Liver (tissue), 9 donors: Measurements from ENCODE around the gene GXYLT1. TPM values are rescaled to one million over a fixed set of nuclear protein-coding genes. Genes with fewer than 3 reads are reported as not detected.

Experiments used
- DNase-seq: peaks from one replicate; pipeline ENCODE4 v3.0.0-alpha.2; 2017; ENCODE audit warnings: low spot score
- H3K27ac ChIP-seq, 2 donors: one replicate each; pipeline ENCODE4 v1.7.0; 2013; ENCODE audit warnings: inconsistent platforms in 2 of 2, low read length in 2 of 2, control low read depth in 1 of 2, low read depth in 1 of 2, mild to moderate bottlenecking in 1 of 2
- H3K27me3 ChIP-seq, 4 donors: one replicate each; pipeline versions ENCODE4 v1.6.1 to v1.7.0; 2013; ENCODE audit warnings: low read length in 3 of 4, inconsistent platforms in 1 of 4, mild to moderate bottlenecking in 1 of 4, moderate library complexity in 1 of 4; ENCODE audit not compliant: control insufficient read depth in 4 of 4, insufficient read depth in 4 of 4
- H3K36me3 ChIP-seq, 4 donors: one replicate each; pipeline versions ENCODE4 v1.6.1 to v1.7.0; 2013; ENCODE audit warnings: low read length in 3 of 4, mild to moderate bottlenecking in 3 of 4, low read depth in 1 of 4, moderate library complexity in 1 of 4; ENCODE audit not compliant: control insufficient read depth in 4 of 4, insufficient read depth in 3 of 4
- H3K4me1 ChIP-seq, 4 donors: one replicate each; pipeline versions ENCODE4 v1.6.1 to v1.7.0; 2013; ENCODE audit warnings: low read length in 3 of 4, mild to moderate bottlenecking in 3 of 4, moderate library complexity in 1 of 4; ENCODE audit not compliant: control insufficient read depth in 4 of 4, insufficient read depth in 4 of 4
- H3K4me3 ChIP-seq, 3 donors: one replicate each; pipeline versions ENCODE4 v1.6.1 to v1.7.0; 2013; ENCODE audit warnings: low read length in 3 of 3, control low read depth in 1 of 3, low read depth in 1 of 3, mild to moderate bottlenecking in 1 of 3
- H3K9ac ChIP-seq, 2 donors: one replicate each; pipeline ENCODE4 v1.7.0; 2013; ENCODE audit warnings: low read length in 2 of 2, mild to moderate bottlenecking in 2 of 2, moderate library complexity in 2 of 2, control low read depth in 1 of 2, low read depth in 1 of 2
- H3K9me3 ChIP-seq, 4 donors: one replicate each; pipeline versions ENCODE4 v1.6.1 to v1.7.0; 2013; ENCODE audit warnings: low read length in 3 of 4; ENCODE audit not compliant: control insufficient read depth in 4 of 4
- EGR1 ChIP-seq, 2 donors: IDR thresholded peaks; 2 replicates each; pipeline ENCODE4 v1.6.1; 2016 to 2018; ENCODE audit warnings: antibody characterized with exemption in 2 of 2, low read depth in 2 of 2
- FOXA1 ChIP-seq: IDR thresholded peaks from 2 replicates; pipeline ENCODE4 v1.6.1; 2016; ENCODE audit warnings: antibody characterized with exemption
- FOXA2 ChIP-seq: IDR thresholded peaks from 2 replicates; pipeline ENCODE4 v1.6.1; 2016; ENCODE audit warnings: antibody characterized with exemption
- GABPA ChIP-seq, 2 donors: IDR thresholded peaks in 1 of 2; conservative IDR thresholded peaks in 1 of 2; 2 replicates each; pipeline ENCODE4 v1.6.1; 2016; ENCODE audit warnings: antibody characterized with exemption in 2 of 2, mild to moderate bottlenecking in 1 of 2, moderate library complexity in 1 of 2
- HNF4A ChIP-seq, 2 donors: conservative IDR thresholded peaks; 2 replicates each; pipeline ENCODE4 v1.6.1; 2016; ENCODE audit warnings: antibody characterized with exemption in 2 of 2, mild to moderate bottlenecking in 2 of 2
- HNF4G ChIP-seq: IDR thresholded peaks from 2 replicates; pipeline ENCODE4 v1.6.1; 2016; ENCODE audit warnings: antibody characterized with exemption
- JUND ChIP-seq, 2 donors: IDR thresholded peaks; 2 replicates each; pipeline ENCODE4 v1.6.1; 2016; ENCODE audit warnings: antibody characterized with exemption in 2 of 2
- NR2F2 ChIP-seq: IDR thresholded peaks from 2 replicates; pipeline ENCODE4 v1.6.1; 2016; ENCODE audit warnings: antibody characterized with exemption
- RAD21 ChIP-seq, 2 donors: IDR thresholded peaks; 2 replicates each; pipeline ENCODE4 v1.6.1; 2016; ENCODE audit warnings: antibody characterized with exemption in 2 of 2, mild to moderate bottlenecking in 2 of 2
- RXRA ChIP-seq, 2 donors: IDR thresholded peaks; 2 replicates each; pipeline ENCODE4 v1.6.1; 2017 to 2018; ENCODE audit warnings: antibody characterized with exemption in 2 of 2, mild to moderate bottlenecking in 1 of 2
- SP1 ChIP-seq: IDR thresholded peaks from 2 replicates; pipeline ENCODE4 v1.6.1; 2018; ENCODE audit warnings: antibody characterized with exemption, mild to moderate bottlenecking
- TAF1 ChIP-seq: conservative IDR thresholded peaks from 2 replicates; pipeline ENCODE4 v1.6.1; 2016; ENCODE audit warnings: antibody characterized with exemption, mild to moderate bottlenecking
- YY1 ChIP-seq: IDR thresholded peaks from 2 replicates; pipeline ENCODE4 v1.6.1; 2016; ENCODE audit warnings: antibody characterized with exemption, mild to moderate bottlenecking
- WGBS: extraction: QIAGEN DNeasy Blood & Tissue Kit; methylation state at CpG from one replicate; pipeline ENCODE4 v1.1.7; 2013; 5-methylcytosine and 5-hydroxymethylcytosine counted together
- polyA plus RNA-seq, 2 donors: library from polyadenylated mRNA; stranded (reverse) in 1 of 2; unstranded in 1 of 2; fragments of 200-250 nt in 1 of 2; fragments of >200 nt in 1 of 2; fragmentation: Nextera tagmentation in 1 of 2; extraction: Ambion mirVana in 1 of 2; gene quantifications; one replicate each; pipeline versions ENCODE4 v1.2.1 to v1.2.3, GENCODE V29; 2013 to 2015
- total RNA-seq, 2 donors: library from RNA; depleted of rRNA; stranded (reverse); fragments of >200 nt; gene quantifications; one replicate each; pipeline ENCODE4 v1.2.3, GENCODE V29; 2014
- TF ChIP-seq, protein P1 (sequence below): IDR thresholded peaks from 2 replicates; pipeline ENCODE4 v1.6.1; 2016; ENCODE audit warnings: antibody characterized with exemption
- TF ChIP-seq, protein P2 (sequence below): IDR thresholded peaks from 2 replicates; pipeline ENCODE4 v1.6.1; 2016; ENCODE audit warnings: antibody characterized with exemption, mild to moderate bottlenecking
- donor health status: healthy.
- donor health status: healthy.
- donor health status: healthy.
- donor health status: healthy.
- donor health status: healthy.

The GXYLT1 gene
- total and polyA plus RNA-seq, 4 donors: 2.8 to 13.7 (median 7.6) TPM

- Histone ChIP-seq H3K27me3 (no peaks in the 10 kb centered on the region), H3K4me3 (no peak overlapping the region), H3K36me3 (no peaks in the 10 kb centered on the region), H3K27ac (no peak overlapping the region), H3K9ac (no peak overlapping the region), H3K4me1 (peaks cover 0 to 4% (median 0%) of the 10 kb centered on the region in 4 donors), H3K9me3 (no peaks in the 10 kb centered on the region)
- 30% methylated on average over 2 of the region's 2 CpGs for WGBS
- no peak for DNase-seq
- TF ChIP-seq EGR1 (IDR thresholded peaks at IDR 0.05; ENCODE audit: low read depth in 2 of 2) (no peak), SP1 (no peak), NR2F2 (no peak), FOXA1 (no peak), TAF1 (no peak), YY1 (no peak), RXRA (IDR thresholded peaks at IDR 0.05) (no peak), HNF4G (no peak), GABPA (IDR thresholded peaks at IDR 0.05 in 1 of 2, conservative IDR thresholded peaks at IDR 0.05 in 1 of 2) (no peak), JUND (IDR thresholded peaks at IDR 0.05) (no peak)
- TF ChIP-seq, protein P1, sequence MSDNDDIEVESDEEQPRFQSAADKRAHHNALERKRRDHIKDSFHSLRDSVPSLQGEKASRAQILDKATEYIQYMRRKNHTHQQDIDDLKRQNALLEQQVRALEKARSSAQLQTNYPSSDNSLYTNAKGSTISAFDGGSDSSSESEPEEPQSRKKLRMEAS: no peak
- TF ChIP-seq, protein P2, sequence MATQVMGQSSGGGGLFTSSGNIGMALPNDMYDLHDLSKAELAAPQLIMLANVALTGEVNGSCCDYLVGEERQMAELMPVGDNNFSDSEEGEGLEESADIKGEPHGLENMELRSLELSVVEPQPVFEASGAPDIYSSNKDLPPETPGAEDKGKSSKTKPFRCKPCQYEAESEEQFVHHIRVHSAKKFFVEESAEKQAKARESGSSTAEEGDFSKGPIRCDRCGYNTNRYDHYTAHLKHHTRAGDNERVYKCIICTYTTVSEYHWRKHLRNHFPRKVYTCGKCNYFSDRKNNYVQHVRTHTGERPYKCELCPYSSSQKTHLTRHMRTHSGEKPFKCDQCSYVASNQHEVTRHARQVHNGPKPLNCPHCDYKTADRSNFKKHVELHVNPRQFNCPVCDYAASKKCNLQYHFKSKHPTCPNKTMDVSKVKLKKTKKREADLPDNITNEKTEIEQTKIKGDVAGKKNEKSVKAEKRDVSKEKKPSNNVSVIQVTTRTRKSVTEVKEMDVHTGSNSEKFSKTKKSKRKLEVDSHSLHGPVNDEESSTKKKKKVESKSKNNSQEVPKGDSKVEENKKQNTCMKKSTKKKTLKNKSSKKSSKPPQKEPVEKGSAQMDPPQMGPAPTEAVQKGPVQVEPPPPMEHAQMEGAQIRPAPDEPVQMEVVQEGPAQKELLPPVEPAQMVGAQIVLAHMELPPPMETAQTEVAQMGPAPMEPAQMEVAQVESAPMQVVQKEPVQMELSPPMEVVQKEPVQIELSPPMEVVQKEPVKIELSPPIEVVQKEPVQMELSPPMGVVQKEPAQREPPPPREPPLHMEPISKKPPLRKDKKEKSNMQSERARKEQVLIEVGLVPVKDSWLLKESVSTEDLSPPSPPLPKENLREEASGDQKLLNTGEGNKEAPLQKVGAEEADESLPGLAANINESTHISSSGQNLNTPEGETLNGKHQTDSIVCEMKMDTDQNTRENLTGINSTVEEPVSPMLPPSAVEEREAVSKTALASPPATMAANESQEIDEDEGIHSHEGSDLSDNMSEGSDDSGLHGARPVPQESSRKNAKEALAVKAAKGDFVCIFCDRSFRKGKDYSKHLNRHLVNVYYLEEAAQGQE: no peak
Measured at GRCh38 chr12:42182394-42182793, 37.7 kb upstream of the GXYLT1 start.

DNA sequence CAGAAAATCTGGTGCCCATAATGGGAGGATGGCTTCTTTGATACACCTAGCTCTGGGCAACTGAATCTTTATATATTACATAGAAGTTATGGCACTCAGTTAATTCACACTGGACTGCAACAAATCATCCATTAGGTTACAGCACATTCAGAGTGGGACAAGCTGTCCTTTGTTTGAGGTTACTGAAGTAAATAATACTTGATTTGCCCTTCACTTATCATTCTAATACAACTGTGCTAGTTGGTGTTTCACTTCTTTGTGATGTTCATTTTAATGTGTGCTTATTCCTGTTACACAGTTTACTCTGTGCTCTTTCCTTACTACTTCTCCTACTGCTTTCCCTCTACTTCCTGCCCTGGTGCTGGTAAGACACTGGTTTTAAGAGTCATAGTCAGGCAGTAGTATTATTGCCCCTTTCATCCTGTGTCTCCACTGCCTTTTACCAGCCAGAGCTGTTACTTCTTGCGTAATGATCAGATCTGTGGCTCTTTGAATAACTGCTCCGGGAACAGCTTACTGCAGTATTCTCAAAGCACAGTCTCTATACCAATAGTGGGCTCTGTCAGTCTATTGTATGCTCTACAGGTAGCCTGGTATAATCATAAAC is 36.4 kb upstream of the GXYLT1 start:
- Histone ChIP-seq H3K9me3 (no peaks in the 10 kb centered on the region), H3K27me3 (no peaks in the 10 kb centered on the region), H3K36me3 (no peaks in the 10 kb centered on the region), H3K4me1 (peaks cover 0 to 1% (median 0%) of the 10 kb centered on the region in 4 donors), H3K4me3 (no peak overlapping the region), H3K9ac (no peak overlapping the region), H3K27ac (no peak overlapping the region)
- TF ChIP-seq FOXA2: no peak
- no peak for TF ChIP-seq GABPA (IDR thresholded peaks at IDR 0.05 in 1 of 2, conservative IDR thresholded peaks at IDR 0.05 in 1 of 2)
- no peak for TF ChIP-seq HNF4A (conservative IDR thresholded peaks at IDR 0.05)
- 65% methylated on average over 2 of the region's 2 CpGs for WGBS
- DNase-seq: no peak

DNA sequence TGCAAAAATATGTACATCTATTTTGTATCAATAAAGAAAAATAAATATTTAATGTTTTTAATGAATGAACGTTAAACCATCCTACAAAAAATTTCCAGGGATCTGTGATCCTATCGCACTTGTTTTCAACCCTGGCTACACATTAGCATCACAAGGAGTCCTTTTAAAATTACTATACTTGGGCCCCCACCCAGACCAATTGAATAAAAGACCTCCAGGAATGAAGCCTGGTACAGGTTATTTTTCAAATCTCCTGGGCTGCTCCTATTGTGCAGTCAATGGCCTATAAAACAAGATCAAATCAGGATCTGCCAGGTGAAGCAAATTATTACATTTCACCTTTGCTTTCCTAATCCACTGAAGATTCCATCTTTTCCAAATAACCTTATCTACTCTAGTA is 33.4 kb upstream of the GXYLT1 start:
- no peak overlapping the region for H3K4me3 ChIP-seq
- no peak for DNase-seq
- peaks cover 0 to 1% (median 0%) of the 10 kb centered on the region in 4 donors for H3K4me1 ChIP-seq
- no peak overlapping the region for H3K27ac ChIP-seq
- H3K27me3 ChIP-seq: no peaks in the 10 kb centered on the region
- no peak overlapping the region for H3K9ac ChIP-seq
- no peaks in the 10 kb centered on the region for H3K36me3 ChIP-seq
- 95% methylated on average over 2 of the region's 2 CpGs for WGBS
- no peaks in the 10 kb centered on the region for H3K9me3 ChIP-seq
- TF ChIP-seq, protein P1: no peak
- TF ChIP-seq NR2F2 (no peak), RXRA (IDR thresholded peaks at IDR 0.05) (no peak), SP1 (no peak), RAD21 (IDR thresholded peaks at IDR 0.05) (no peak), YY1 (no peak)
- TF ChIP-seq, protein P2: no peak
